ENCODE data around the gene EHMT2. TPM values are rescaled to one million over a fixed set of nuclear protein-coding genes. Genes with fewer than 3 reads are reported as not detected.

EHMT2 gene
- total and polyA plus RNA-seq, 2 of the 4 experiments (the other 2 are of a cell fraction), result 38.0 to 51.2 TPM

DNA sequence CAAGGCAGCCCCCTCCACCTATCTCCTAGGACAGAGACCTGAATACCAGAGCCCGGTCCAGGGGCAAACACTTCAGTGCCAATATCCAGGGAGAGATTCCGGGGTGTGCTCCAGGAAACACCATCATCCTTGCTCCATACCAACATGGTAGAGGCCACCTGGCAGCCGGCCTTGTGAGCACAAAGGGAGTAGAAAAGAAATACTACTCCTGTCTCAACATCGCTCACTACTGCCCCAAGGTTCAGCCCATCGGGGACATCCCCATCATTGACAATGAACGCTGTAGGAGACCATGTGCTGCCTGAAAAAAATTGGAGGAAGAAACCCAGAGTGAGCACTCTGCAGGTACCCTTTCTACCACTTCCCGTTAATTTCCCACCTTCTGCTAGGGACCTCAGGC, 36.3 kb downstream of the EHMT2 start:
- no peak overlapping the region for H2AK9ac ChIP-seq (replicated peaks; ENCODE audit: low read depth, low read length, poor library complexity)
- H3K9me3 ChIP-seq (ENCODE audit: control insufficient read depth, insufficient read depth, low read length), result no peaks in the 10 kb centered on the region
- H3K4me1 ChIP-seq (ENCODE audit: control insufficient read depth, insufficient read depth, low read length), result peaks cover 4% of the 10 kb centered on the region
- no peak overlapping the region for H3K4me2 ChIP-seq (ENCODE audit: low read depth, low read length)
- no peak overlapping the region for H4K8ac ChIP-seq (ENCODE audit: low read depth in 2 of 2, low read length in 2 of 2)
- no peak overlapping the region for H2BK5ac ChIP-seq (ENCODE audit: low read depth, low read length, poor library complexity, severe bottlenecking)
- no peak overlapping the region for H3K23ac ChIP-seq (ENCODE audit: low read depth, low read length)
- H3K9ac ChIP-seq (ENCODE audit: low read depth, low read length), result no peak overlapping the region
- ATAC-seq (ENCODE audit: low read depth) (no peak), DNase-seq (no peak)
- no TSS peak for BruUV-seq (replicated peaks)
- TF ChIP-seq FOS (IDR thresholded peaks at IDR 0.05; ENCODE audit: low read depth, low read length), result no peak
- no peak for TF ChIP-seq RCOR1 (IDR thresholded peaks at IDR 0.05; ENCODE audit: insufficient replicate concordance, low read length)
- no peak overlapping the region for H3K27ac ChIP-seq (ENCODE audit: insufficient read depth, low read length)
- no peak overlapping the region for H3K14ac ChIP-seq (replicated peaks; ENCODE audit: low read depth, low read length)
- no peak overlapping the region for H3K18ac ChIP-seq (ENCODE audit: low read depth, low read length)
- peaks cover 7 to 20% of the 10 kb centered on the region in 2 experiments; a peak in 2 of 4 replicates for H3K79me1 ChIP-seq (ENCODE audit: low read depth in 1 of 2, low read length in 2 of 2)
- no peak overlapping the region for H4K91ac ChIP-seq (ENCODE audit: insufficient read depth, low read depth, low read length)
- H3K36me3 ChIP-seq (ENCODE audit: control insufficient read depth, insufficient read depth, low read length), result peaks cover 23% of the 10 kb centered on the region
- no peak overlapping the region for H2BK120ac ChIP-seq (ENCODE audit: low read depth, low read length)
- dilution Hi-C loops (cut with HindIII; ENCODE audit: low sequenced_read_pairs, unreplicated experiment) (no loop called here), in situ Hi-C loops (cut with MboI; ENCODE audit: low sequenced_read_pairs) (no loop called here), intact Hi-C loops (cut with micrococcal nuclease) (no loop called here)
- WGBS, 2 experiments (ENCODE audit: extremely low coverage in 2 of 2, insufficient read length in 1 of 2), result 100% methylated on average over 1 of the region's 7 CpGs; no CpG with 5 or more reads in 1 of the 2 experiments
- H2AK5ac ChIP-seq (ENCODE audit: low read depth, low read length), result no peak overlapping the region
- POLR2A ChIA-PET (ENCODE audit: unreplicated experiment), result no interaction called here
- no peak overlapping the region for H2AFZ ChIP-seq (replicated peaks; ENCODE audit: low read length, poor library complexity)
- H3K56ac ChIP-seq (ENCODE audit: extremely low read depth, insufficient read depth, low read length), result no peak overlapping the region
- CTCF ChIA-PET, result no interaction called here
- no peak overlapping the region for H2BK15ac ChIP-seq (ENCODE audit: low read depth, low read length)
- H3K4ac ChIP-seq (ENCODE audit: low read depth, low read length), result no peak overlapping the region
- no peaks in the 10 kb centered on the region for H4K20me1 ChIP-seq (ENCODE audit: insufficient read depth, low read length)
- peaks cover 2% of the 10 kb centered on the region; the same call in 1 of the 2 replicates for H3K9me1 ChIP-seq (ENCODE audit: insufficient read depth, low read length)
- H3K27me3 ChIP-seq (ENCODE audit: control insufficient read depth, insufficient read depth, low read length), result no peaks in the 10 kb centered on the region
- no peak overlapping the region for H2BK20ac ChIP-seq (ENCODE audit: low read depth, low read length)
- H3K4me3 ChIP-seq (ENCODE audit: insufficient read depth, low read depth, low read length), result no peak overlapping the region
- no peak overlapping the region for H4K5ac ChIP-seq (ENCODE audit: low read depth, low read length)
